GM12878 (cell line): ENCODE data around the gene SLX4IP.

Source experiments
- BHLHE40 ChIP-seq, 2 experiments: fragments of 450-650 bp in 1 of 2; IDR thresholded peaks; 2 replicates each; pipeline ENCODE4 v1.6.1; 2011 to 2017; ENCODE audit warnings: low read depth in 2 of 2, borderline replicate concordance in 1 of 2, improper control_type of control experiment in 1 of 2, low read length in 1 of 2, mild to moderate bottlenecking in 1 of 2
- BMI1 ChIP-seq: fragments of 450-650 bp; IDR thresholded peaks from 2 replicates; pipeline ENCODE4 v1.6.1; 2016; ENCODE audit warnings: mild to moderate bottlenecking, moderate library complexity, borderline replicate concordance
- CHD2 ChIP-seq: IDR thresholded peaks from 2 replicates; pipeline ENCODE4 v1.6.1; 2011; ENCODE audit warnings: low read depth, low read length, improper control_type of control experiment, borderline replicate concordance
- EP300 ChIP-seq, 2 experiments: fragments of 150-350 bp in 1 of 2; IDR thresholded peaks; 2 replicates each; pipeline ENCODE4 v1.6.1; 2011 to 2012; ENCODE audit warnings: low read depth in 2 of 2, low read length in 2 of 2, borderline replicate concordance in 1 of 2, improper control_type of control experiment in 1 of 2, inconsistent platforms in 1 of 2; ENCODE audit not compliant: control insufficient read depth in 1 of 2
- FOXK2 ChIP-seq: fragments of 450-650 bp; IDR thresholded peaks from 2 replicates; pipeline ENCODE4 v1.6.1; 2017; ENCODE audit warnings: mild to moderate bottlenecking, moderate library complexity
- JUND ChIP-seq: IDR thresholded peaks from 2 replicates; pipeline ENCODE4 v1.6.1; 2012; ENCODE audit warnings: low read depth, mild to moderate bottlenecking, low read length, improper control_type of control experiment, moderate library complexity
- NFIC ChIP-seq: IDR thresholded peaks from 2 replicates; pipeline ENCODE4 v1.6.1; 2012; ENCODE audit warnings: low read depth, mild to moderate bottlenecking, inconsistent platforms, low read length, moderate library complexity
- POLR2A ChIP-seq: IDR thresholded peaks from 2 replicates; pipeline ENCODE4 v1.6.1; 2011; ENCODE audit warnings: low read depth, mild to moderate bottlenecking, low read length
- POLR2AphosphoS5 ChIP-seq: IDR thresholded peaks from 2 replicates; pipeline ENCODE4 v1.6.1; 2011; ENCODE audit warnings: mild to moderate bottlenecking, low read length, inconsistent platforms
- RCOR1 ChIP-seq: conservative IDR thresholded peaks from 2 replicates; pipeline ENCODE4 v1.6.1; 2012; ENCODE audit warnings: low read depth, low read length, improper control_type of control experiment
- SIN3A ChIP-seq: IDR thresholded peaks from 2 replicates; pipeline ENCODE4 v1.6.1; 2012; ENCODE audit warnings: low read depth, low read length, improper control_type of control experiment
- TAF1 ChIP-seq: IDR thresholded peaks from 2 replicates; pipeline ENCODE4 v1.6.1; 2011; ENCODE audit warnings: mild to moderate bottlenecking, low read depth, low read length, borderline replicate concordance
- TCF12 ChIP-seq: IDR thresholded peaks from 2 replicates; pipeline ENCODE4 v1.6.1; 2011; ENCODE audit warnings: low read depth, mild to moderate bottlenecking, low read length
- TF ChIP-seq, protein P1 (sequence below), 3 experiments: IDR thresholded peaks in 2 of 3; conservative IDR thresholded peaks in 1 of 3; 2 replicates each; pipeline ENCODE4 v1.5.1; 2011; ENCODE audit warnings: low read depth in 3 of 3, low read length in 3 of 3, mild to moderate bottlenecking in 3 of 3, control low read depth in 2 of 3, moderate library complexity in 2 of 3, inconsistent platforms in 1 of 3, mixed read lengths in 1 of 3; ENCODE audit not compliant: control insufficient read depth in 2 of 3, insufficient read depth in 1 of 3; ENCODE audit errors: extremely low read depth in 1 of 3

DNA sequence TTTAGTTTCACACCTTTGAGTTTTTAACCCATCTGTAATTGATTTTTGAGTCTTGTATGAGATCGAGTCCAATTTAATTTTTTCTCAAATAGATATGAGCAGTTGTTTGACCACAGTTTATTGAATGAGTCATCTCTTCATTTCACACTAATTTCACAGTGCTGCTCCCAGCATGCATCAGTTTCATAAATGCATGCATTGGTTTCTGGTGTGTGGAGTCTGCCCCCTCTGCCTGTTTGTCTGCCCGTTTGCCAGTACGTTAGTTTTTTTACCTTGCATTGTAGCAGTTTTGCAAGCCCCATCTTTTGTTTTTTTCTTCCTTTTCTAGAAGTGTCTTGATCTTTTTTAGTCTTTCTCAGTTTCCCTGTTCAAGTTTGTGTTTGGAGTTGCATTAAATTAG lies 11.9 kb downstream of the SLX4IP start:
- peak; percentile 48 to 61; a peak in 3 of 4 replicates for TF ChIP-seq BHLHE40 (IDR thresholded peaks at IDR 0.05; ENCODE audit: borderline replicate concordance in 1 of 2, low read depth in 2 of 2, low read length in 1 of 2)
- TF ChIP-seq NFIC = peak; percentile 84
- TF ChIP-seq RCOR1 = no peak
- TF ChIP-seq POLR2AphosphoS5 = no peak
- TF ChIP-seq, protein P1, sequence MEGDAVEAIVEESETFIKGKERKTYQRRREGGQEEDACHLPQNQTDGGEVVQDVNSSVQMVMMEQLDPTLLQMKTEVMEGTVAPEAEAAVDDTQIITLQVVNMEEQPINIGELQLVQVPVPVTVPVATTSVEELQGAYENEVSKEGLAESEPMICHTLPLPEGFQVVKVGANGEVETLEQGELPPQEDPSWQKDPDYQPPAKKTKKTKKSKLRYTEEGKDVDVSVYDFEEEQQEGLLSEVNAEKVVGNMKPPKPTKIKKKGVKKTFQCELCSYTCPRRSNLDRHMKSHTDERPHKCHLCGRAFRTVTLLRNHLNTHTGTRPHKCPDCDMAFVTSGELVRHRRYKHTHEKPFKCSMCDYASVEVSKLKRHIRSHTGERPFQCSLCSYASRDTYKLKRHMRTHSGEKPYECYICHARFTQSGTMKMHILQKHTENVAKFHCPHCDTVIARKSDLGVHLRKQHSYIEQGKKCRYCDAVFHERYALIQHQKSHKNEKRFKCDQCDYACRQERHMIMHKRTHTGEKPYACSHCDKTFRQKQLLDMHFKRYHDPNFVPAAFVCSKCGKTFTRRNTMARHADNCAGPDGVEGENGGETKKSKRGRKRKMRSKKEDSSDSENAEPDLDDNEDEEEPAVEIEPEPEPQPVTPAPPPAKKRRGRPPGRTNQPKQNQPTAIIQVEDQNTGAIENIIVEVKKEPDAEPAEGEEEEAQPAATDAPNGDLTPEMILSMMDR (IDR thresholded peaks at IDR 0.05 in 2 of 3, conservative IDR thresholded peaks at IDR 0.05 in 1 of 3; ENCODE audit: control insufficient read depth in 2 of 3, extremely low read depth in 1 of 3, insufficient read depth in 1 of 3, low read depth in 3 of 3, low read length in 3 of 3) = peak in 1 of 3 experiments; percentile 26; a peak in 1 of 6 replicates
- TF ChIP-seq POLR2A = no peak
- no peak for TF ChIP-seq TCF12
- no peak for TF ChIP-seq FOXK2
- TF ChIP-seq SIN3A = no peak
- 0 out of 2 replicates have a peak, but pooled peaks have one; percentile 34 for TF ChIP-seq TAF1
- no peak for TF ChIP-seq CHD2
- peak; percentile 75 to 91 for TF ChIP-seq EP300 (IDR thresholded peaks at IDR 0.05; ENCODE audit: borderline replicate concordance in 1 of 2, control insufficient read depth in 1 of 2, low read depth in 2 of 2, low read length in 2 of 2)
- peak; percentile 63; the same call in 1 of the 2 replicates for TF ChIP-seq BMI1
- TF ChIP-seq JUND = peak; percentile 80
